RWPE2 (cell line): ENCODE measurements around the gene NSMCE3.

Experiments
- ATAC-seq: fragments of 200-7000 bp; cut with Tn5 transposase; 3 replicates; pipeline ENCODE4 v1.9.1; 2021; ENCODE audit warnings: low read depth
- DNase-seq: peaks from one replicate; pipeline ENCODE4 v3.0.0-alpha.2; 2020; ENCODE audit warnings: low spot score
- H3K27ac ChIP-seq: fragments of 450-650 bp; 2 replicates; pipeline ENCODE4 v1.5.1; 2017; ENCODE audit warnings: mild to moderate bottlenecking; ENCODE audit not compliant: poor library complexity, severe bottlenecking
- H3K27me3 ChIP-seq: fragments of 250-450 bp; sonication (Bioruptor Pico); 2 replicates; pipeline ENCODE4 v1.5.1; 2021; ENCODE audit warnings: mild to moderate bottlenecking, moderate library complexity; ENCODE audit not compliant: insufficient read depth, poor library complexity, severe bottlenecking
- H3K36me3 ChIP-seq: fragments of 250-450 bp; sonication (Bioruptor Pico); 2 replicates; pipeline ENCODE4 v1.5.1; 2020; ENCODE audit warnings: low read depth, mild to moderate bottlenecking, moderate library complexity
- H3K4me1 ChIP-seq: fragments of 250-450 bp; sonication (Bioruptor Pico); 2 replicates; pipeline ENCODE4 v1.5.1; 2021; ENCODE audit warnings: mild to moderate bottlenecking, moderate library complexity; ENCODE audit not compliant: insufficient read depth, poor library complexity, severe bottlenecking
- H3K4me3 ChIP-seq: fragments of 250-450 bp; sonication (Bioruptor Pico); 2 replicates; pipeline ENCODE4 v1.5.1; 2021; ENCODE audit warnings: mild to moderate bottlenecking, moderate library complexity; ENCODE audit not compliant: severe bottlenecking
- H3K9me3 ChIP-seq: fragments of 250-450 bp; sonication (Bioruptor Pico); 2 replicates; pipeline ENCODE4 v1.5.1; 2021; ENCODE audit warnings: mild to moderate bottlenecking, moderate library complexity; ENCODE audit not compliant: severe bottlenecking
- TF ChIP-seq, protein P1 (sequence below): fragments of 450-650 bp; IDR thresholded peaks from one replicate; pipeline ENCODE4 v1.5.1; 2017; ENCODE audit warnings: mild to moderate bottlenecking, moderate library complexity; ENCODE audit not compliant: poor library complexity, severe bottlenecking

The NSMCE3 gene

DNA sequence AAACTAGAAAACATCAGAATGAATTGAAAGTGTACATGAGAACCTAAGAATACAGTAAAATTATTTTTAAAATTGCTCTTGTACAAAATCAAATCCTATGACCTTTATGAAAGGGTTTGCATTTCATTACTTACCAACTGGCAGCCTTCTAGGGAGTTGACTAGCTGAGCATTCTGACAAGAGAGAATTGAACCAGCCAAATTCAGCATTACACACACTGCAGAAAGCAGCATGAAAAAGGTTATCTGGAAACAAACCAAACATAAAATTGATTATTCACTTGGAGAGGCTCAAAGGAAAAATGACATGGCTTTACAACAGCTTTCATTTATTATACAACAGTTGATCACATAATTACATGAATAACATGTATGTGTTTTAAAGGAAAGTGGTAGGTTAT, 17.4 kb downstream of the NSMCE3 start:
- TF ChIP-seq, protein P1, sequence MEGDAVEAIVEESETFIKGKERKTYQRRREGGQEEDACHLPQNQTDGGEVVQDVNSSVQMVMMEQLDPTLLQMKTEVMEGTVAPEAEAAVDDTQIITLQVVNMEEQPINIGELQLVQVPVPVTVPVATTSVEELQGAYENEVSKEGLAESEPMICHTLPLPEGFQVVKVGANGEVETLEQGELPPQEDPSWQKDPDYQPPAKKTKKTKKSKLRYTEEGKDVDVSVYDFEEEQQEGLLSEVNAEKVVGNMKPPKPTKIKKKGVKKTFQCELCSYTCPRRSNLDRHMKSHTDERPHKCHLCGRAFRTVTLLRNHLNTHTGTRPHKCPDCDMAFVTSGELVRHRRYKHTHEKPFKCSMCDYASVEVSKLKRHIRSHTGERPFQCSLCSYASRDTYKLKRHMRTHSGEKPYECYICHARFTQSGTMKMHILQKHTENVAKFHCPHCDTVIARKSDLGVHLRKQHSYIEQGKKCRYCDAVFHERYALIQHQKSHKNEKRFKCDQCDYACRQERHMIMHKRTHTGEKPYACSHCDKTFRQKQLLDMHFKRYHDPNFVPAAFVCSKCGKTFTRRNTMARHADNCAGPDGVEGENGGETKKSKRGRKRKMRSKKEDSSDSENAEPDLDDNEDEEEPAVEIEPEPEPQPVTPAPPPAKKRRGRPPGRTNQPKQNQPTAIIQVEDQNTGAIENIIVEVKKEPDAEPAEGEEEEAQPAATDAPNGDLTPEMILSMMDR = no peak
- H3K4me1 ChIP-seq = no peaks in the 10 kb centered on the region

DNA sequence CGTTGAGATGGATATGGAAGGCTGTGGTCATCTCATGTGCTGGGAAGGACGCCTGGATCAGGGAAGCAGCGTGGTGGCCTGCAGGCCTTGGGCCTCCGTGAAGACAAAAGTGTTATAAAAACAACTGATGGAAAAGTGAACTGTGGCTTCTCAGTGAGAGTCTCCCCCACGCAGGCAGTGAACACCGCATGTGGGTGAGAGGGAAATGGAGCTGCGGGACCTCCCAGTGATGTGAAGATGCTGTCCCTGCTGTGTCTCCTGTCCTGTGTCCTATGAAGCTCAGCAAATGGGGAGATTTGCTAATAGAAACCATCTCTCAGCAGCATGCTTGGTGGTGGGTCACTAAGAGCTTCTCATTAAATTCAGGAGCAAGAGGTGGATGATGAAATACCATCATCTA, 25.1 kb downstream of the NSMCE3 start:
- TF ChIP-seq, protein P1 = no peak
- peaks cover 18% of the 10 kb centered on the region for H3K27me3 ChIP-seq
- H3K36me3 ChIP-seq = no peaks in the 10 kb centered on the region
- H3K4me3 ChIP-seq = no peak overlapping the region
- ATAC-seq (no peak), DNase-seq (no peak)
- H3K9me3 ChIP-seq = no peaks in the 10 kb centered on the region
- H3K4me1 ChIP-seq = no peaks in the 10 kb centered on the region
- H3K27ac ChIP-seq = no peak overlapping the region

More for the DNA sequence above, 17.4 kb downstream of the NSMCE3 start:
- no peaks in the 10 kb centered on the region for H3K9me3 ChIP-seq
- H3K27me3 ChIP-seq = peaks cover 6% of the 10 kb centered on the region
- H3K27ac ChIP-seq = no peak overlapping the region
- DNase-seq (no peak), ATAC-seq (no peak)
- H3K4me3 ChIP-seq = no peak overlapping the region
- H3K36me3 ChIP-seq = no peaks in the 10 kb centered on the region

GRCh38 chr15:29244123-29244522, 25.5 kb downstream of the NSMCE3 start:
- no peaks in the 10 kb centered on the region for H3K9me3 ChIP-seq
- TF ChIP-seq, protein P1 = no peak
- H3K4me3 ChIP-seq = no peak overlapping the region
- peaks cover 18% of the 10 kb centered on the region for H3K27me3 ChIP-seq
- ATAC-seq (no peak), DNase-seq (no peak)
- no peak overlapping the region for H3K27ac ChIP-seq
- no peaks in the 10 kb centered on the region for H3K4me1 ChIP-seq
- H3K36me3 ChIP-seq = no peaks in the 10 kb centered on the region

GRCh38 chr15:29242456-29243242, 27.0 kb downstream of the NSMCE3 start:
- peak; percentile 52; the same call in 2 of the 3 replicates for ATAC-seq

More at GRCh38 chr15:29242456-29243242, 27.0 kb downstream of the NSMCE3 start:
- TF ChIP-seq, protein P1 = no peak
- H3K27ac ChIP-seq = no peak overlapping the region
- H3K9me3 ChIP-seq = no peaks in the 10 kb centered on the region
- no peak overlapping the region for H3K4me3 ChIP-seq
- H3K36me3 ChIP-seq = no peaks in the 10 kb centered on the region
- no peak for DNase-seq
- no peaks in the 10 kb centered on the region for H3K4me1 ChIP-seq
- peaks cover 18% of the 10 kb centered on the region for H3K27me3 ChIP-seq
